Right lobe of liver (tissue), 4 donors: ENCODE measurements around the gene TRA2A.

Experiments used
- POLR2A ChIP-seq: fragments of 450-650 bp; IDR thresholded peaks from one replicate; pipeline ENCODE4 v1.6.1; 2017; ENCODE audit warnings: antibody characterized with exemption, mild to moderate bottlenecking
- TF ChIP-seq, protein P1 (sequence below), 4 donors: fragments of 200-600 bp in 3 of 4; fragments of 450-650 bp in 1 of 4; IDR thresholded peaks; one replicate each; pipeline versions ENCODE4 v1.5.1 to v1.8.0; 2016 to 2022; ENCODE audit warnings: antibody characterized with exemption in 4 of 4, mild to moderate bottlenecking in 2 of 4
- donor health status: DM: no; HTN: no; CAD: no.
- donor health status: DM: no; HTN: no; CAD: no.
- donor health status: DM: no; HTN: yes; CAD: no.

DNA sequence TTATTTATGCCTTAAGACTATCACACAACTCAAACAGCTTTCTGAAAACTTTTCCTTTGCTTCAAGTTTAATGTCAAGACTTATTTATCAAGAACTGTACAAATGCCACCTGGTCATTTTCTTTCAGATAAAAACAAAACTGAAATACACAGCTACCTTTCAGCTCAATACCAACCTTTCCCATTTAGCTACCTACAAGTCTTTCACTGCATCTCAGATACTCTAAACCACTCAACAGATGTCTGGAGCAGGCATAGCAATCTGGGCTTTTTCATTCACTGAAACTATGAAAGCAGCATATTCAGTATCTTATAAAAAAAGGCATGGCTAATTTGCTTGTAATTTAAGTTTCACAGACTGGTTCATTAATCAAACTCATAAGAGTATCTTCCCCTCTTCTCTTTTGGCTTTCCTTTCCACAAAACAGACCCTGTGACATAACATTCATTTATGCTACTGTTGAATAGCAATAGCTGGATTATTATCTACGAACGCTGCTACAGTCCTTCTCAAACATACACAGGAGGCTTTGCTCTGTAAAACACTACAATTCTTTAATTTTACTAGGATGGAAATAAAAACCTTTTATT, 8.2 kb downstream of the TRA2A start:
- TF ChIP-seq POLR2A, result no peak
- TF ChIP-seq, protein P1, sequence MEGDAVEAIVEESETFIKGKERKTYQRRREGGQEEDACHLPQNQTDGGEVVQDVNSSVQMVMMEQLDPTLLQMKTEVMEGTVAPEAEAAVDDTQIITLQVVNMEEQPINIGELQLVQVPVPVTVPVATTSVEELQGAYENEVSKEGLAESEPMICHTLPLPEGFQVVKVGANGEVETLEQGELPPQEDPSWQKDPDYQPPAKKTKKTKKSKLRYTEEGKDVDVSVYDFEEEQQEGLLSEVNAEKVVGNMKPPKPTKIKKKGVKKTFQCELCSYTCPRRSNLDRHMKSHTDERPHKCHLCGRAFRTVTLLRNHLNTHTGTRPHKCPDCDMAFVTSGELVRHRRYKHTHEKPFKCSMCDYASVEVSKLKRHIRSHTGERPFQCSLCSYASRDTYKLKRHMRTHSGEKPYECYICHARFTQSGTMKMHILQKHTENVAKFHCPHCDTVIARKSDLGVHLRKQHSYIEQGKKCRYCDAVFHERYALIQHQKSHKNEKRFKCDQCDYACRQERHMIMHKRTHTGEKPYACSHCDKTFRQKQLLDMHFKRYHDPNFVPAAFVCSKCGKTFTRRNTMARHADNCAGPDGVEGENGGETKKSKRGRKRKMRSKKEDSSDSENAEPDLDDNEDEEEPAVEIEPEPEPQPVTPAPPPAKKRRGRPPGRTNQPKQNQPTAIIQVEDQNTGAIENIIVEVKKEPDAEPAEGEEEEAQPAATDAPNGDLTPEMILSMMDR (IDR thresholded peaks at IDR 0.05), result no peak
